Naive thymus-derived CD8-positive, alpha-beta T cell (primary cell): ENCODE data around the gene EXOC3L4. TPM values are rescaled to one million over a fixed set of nuclear protein-coding genes. Genes with fewer than 3 reads are reported as not detected.
A peak's percentile ranks its signal among the peaks of the same experiment; 100 is the strongest.

Source experiments
- ATAC-seq, 2 donors: fragments of 150-1000 bp; cut with Tn5 transposase in 1 of 2; sonication (Bioruptor Pico), chemical (Tn5 transposase) in 1 of 2; 1 replicate in 1 of 2; 2 replicates in 1 of 2; pipeline ENCODE4 v1.10.0; 2021; ENCODE audit warnings: mild to moderate bottlenecking in 2 of 2, moderate library complexity in 2 of 2
- POLR2A ChIA-PET: fragments of 350-600 bp; sonication (Branson Sonifier 250); formaldehyde crosslinking; loops from one replicate; lab custom pipeline; 2021; ENCODE audit warnings: antibody characterized with exemption; lab: Charles Lee
- DNase-seq, 10 donors: peaks; one replicate each; pipeline versions ENCODE4 v3.0.0 to v3.0.0-alpha.2; 2020 to 2022
- H3K27ac Mint-ChIP-seq, 10 donors: one replicate each; pipeline ENCODE4 v1.8.0; 2020 to 2022; ENCODE audit warnings: mild to moderate bottlenecking in 10 of 10, mixed read lengths in 10 of 10, moderate library complexity in 4 of 10, inconsistent platforms in 1 of 10
- H3K27me3 Mint-ChIP-seq, 5 donors: one replicate each; pipeline ENCODE4 v1.8.0; 2021 to 2022; ENCODE audit warnings: mixed read lengths in 5 of 5
- H3K36me3 Mint-ChIP-seq, 3 donors: one replicate each; pipeline ENCODE4 v1.8.0; 2020 to 2022; ENCODE audit warnings: mixed read lengths in 3 of 3, mild to moderate bottlenecking in 2 of 3, inconsistent platforms in 1 of 3
- H3K4me1 Mint-ChIP-seq, 4 donors: one replicate each; pipeline ENCODE4 v1.8.0; 2021 to 2022; ENCODE audit warnings: mixed read lengths in 4 of 4
- H3K4me3 Mint-ChIP-seq, 10 donors: one replicate each; pipeline ENCODE4 v1.8.0; 2020 to 2022; ENCODE audit warnings: mild to moderate bottlenecking in 10 of 10, mixed read lengths in 10 of 10, moderate library complexity in 6 of 10, inconsistent platforms in 1 of 10
- H3K9me3 Mint-ChIP-seq, 9 donors: one replicate each; pipeline ENCODE4 v1.8.0; 2020 to 2022; ENCODE audit warnings: mixed read lengths in 9 of 9, mild to moderate bottlenecking in 3 of 9, inconsistent platforms in 1 of 9, moderate library complexity in 1 of 9
- polyA plus RNA-seq, 3 donors: library from polyadenylated mRNA; unstranded; fragments of 300-500 nt; fragmentation: Illumina TruSeq; gene quantifications; one replicate each; pipeline ENCODE4 v1.2.3, GENCODE V29; 2021
- total RNA-seq, 8 experiments: library from RNA in 2 of 8; stranded (reverse) in 2 of 8; gene quantifications; one replicate each; pipeline ENCODE4 v1.2.3 and lab custom pipeline; 2021 to 2026

The EXOC3L4 gene
- total and polyA plus RNA-seq, 5 experiments from 2014 or later, result not detected

GRCh38 chr14:103123634-103124500 is 29.3 kb downstream of the EXOC3L4 start:
- Mint-ChIP-seq H3K9me3 (peaks cover 0 to 2% (median 0%) of the 10 kb centered on the region in 9 donors), H3K36me3 (no peaks in the 10 kb centered on the region), H3K27me3 (peaks cover 2 to 49% (median 34%) of the 10 kb centered on the region in 5 donors), H3K4me3 (peak overlapping the region in 7 of 10 donors; percentile 28 to 55 (median 41)), H3K27ac (no peak overlapping the region), H3K4me1 (peaks cover 6 to 9% (median 8%) of the 10 kb centered on the region in 4 donors)
- ATAC-seq (no peak), DNase-seq (no peak)
- POLR2A ChIA-PET, result no interaction called here

GRCh38 chr14:103124501-103125001 is 30.0 kb downstream of the EXOC3L4 start:
- DNase-seq, result no peak
- POLR2A ChIA-PET, result no interaction called here
- Mint-ChIP-seq H3K4me3 (peak overlapping the region in 3 of 10 donors; percentile 24 to 55 (median 48)), H3K27me3 (peaks cover 2 to 48% (median 39%) of the 10 kb centered on the region in 5 donors), H3K4me1 (peaks cover 6 to 9% (median 8%) of the 10 kb centered on the region in 4 donors), H3K27ac (no peak overlapping the region), H3K36me3 (no peaks in the 10 kb centered on the region), H3K9me3 (peaks cover 0 to 2% (median 0%) of the 10 kb centered on the region in 9 donors)
- ATAC-seq, result no peak

DNA sequence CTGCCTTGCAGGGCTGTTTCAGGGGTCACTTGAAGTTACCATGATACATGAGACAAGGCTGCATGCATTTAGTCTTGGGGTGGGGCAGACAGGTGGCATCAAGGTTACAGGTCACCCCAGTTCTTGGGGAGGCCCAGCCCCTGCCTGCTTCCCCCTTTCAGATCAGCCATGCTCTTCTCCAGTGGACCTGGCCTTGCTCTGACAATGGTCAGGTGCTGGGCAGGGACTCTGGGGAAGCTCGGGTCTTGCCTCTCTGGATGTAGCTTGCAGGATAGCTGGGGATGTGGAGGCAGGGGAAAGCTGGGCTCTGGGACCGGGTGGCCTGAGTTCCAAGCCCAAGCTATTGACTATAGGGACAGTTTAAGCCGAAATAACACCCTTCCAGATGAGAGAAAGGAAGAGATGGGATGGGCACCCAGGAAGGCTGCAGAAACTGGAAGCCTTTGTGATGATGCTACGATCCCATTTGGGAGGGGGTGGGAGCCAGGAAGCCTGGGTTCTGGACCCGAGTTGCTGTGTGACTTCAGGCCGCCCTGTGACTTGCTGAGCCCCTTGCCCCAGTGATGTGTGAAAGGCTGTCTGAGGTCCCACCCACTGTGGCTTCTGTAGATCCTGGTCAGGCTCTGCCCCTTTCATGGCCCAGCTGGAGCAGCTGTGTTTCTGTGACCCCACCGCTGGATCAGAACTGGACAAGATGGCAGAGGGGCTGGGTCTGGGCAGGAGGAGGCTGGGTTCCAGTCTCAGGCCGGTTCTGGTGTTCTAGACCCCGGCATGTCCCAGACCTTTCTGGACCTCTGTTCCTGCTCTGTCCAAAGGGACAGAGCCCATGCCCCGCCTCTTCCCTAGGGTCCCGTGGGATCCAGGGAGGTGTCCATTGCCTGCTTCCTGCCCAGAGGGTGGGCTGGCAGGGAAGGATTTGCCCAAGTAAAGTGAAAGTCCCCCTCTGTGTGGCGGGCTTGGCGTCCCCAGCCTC is 30.9 kb downstream of the EXOC3L4 start:
- POLR2A ChIA-PET, result no interaction called here
- peaks cover 2 to 40% (median 32%) of the 10 kb centered on the region in 5 donors for H3K27me3 Mint-ChIP-seq
- H3K9me3 Mint-ChIP-seq, result peaks cover 0 to 2% (median 0%) of the 10 kb centered on the region in 9 donors
- no peak overlapping the region for H3K27ac Mint-ChIP-seq
- H3K4me1 Mint-ChIP-seq, result peaks cover 4 to 9% (median 7%) of the 10 kb centered on the region in 4 donors
- ATAC-seq (no peak), DNase-seq (no peak)
- H3K4me3 Mint-ChIP-seq, result peak overlapping the region in 1 of 10 donors; percentile 18
- H3K36me3 Mint-ChIP-seq, result no peaks in the 10 kb centered on the region

- no peak for ATAC-seq
- Mint-ChIP-seq H3K4me3 (no peak overlapping the region), H3K27me3 (peaks cover 0 to 32% (median 27%) of the 10 kb centered on the region in 5 donors), H3K9me3 (peaks cover 0 to 2% (median 0%) of the 10 kb centered on the region in 9 donors), H3K27ac (peak overlapping the region in 1 of 10 donors; percentile 73), H3K36me3 (no peaks in the 10 kb centered on the region), H3K4me1 (peaks cover 2 to 9% (median 7%) of the 10 kb centered on the region in 4 donors)
- POLR2A ChIA-PET, result no interaction called here
- no peak for DNase-seq
These were observed 31.8 kb downstream of the EXOC3L4 start for GRCh38 chr14:103126088-103126872.

DNA sequence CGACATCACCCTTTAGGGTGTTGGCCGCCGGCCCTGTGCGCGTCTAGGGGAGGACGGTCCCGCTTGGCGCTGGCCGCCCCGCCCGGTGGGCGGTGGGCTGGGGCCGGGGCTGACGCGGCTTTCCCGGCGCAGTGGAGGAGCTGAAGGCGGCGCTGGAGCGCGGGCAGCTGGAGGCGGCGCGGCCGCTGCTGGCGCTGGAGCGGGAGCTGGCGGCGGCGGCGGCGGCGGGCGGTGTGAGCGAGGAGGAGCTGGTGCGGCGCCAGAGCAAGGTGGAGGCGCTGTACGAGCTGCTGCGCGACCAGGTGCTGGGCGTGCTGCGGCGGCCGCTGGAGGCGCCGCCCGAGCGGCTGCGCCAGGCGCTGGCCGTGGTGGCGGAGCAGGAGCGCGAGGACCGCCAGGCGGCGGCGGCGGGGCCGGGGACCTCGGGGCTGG is 32.4 kb downstream of the EXOC3L4 start:
- H3K9me3 Mint-ChIP-seq, result peaks cover 0 to 2% (median 0%) of the 10 kb centered on the region in 9 donors
- H3K4me3 Mint-ChIP-seq, result no peak overlapping the region
- H3K27ac Mint-ChIP-seq, result no peak overlapping the region
- H3K27me3 Mint-ChIP-seq, result peaks cover 0 to 29% (median 23%) of the 10 kb centered on the region in 5 donors
- peaks cover 2 to 7% (median 7%) of the 10 kb centered on the region in 4 donors for H3K4me1 Mint-ChIP-seq
- no peak for DNase-seq
- POLR2A ChIA-PET, result no interaction called here
- no peaks in the 10 kb centered on the region for H3K36me3 Mint-ChIP-seq
- no peak for ATAC-seq

- Mint-ChIP-seq H3K4me1 (peaks cover 2 to 7% (median 3%) of the 10 kb centered on the region in 4 donors), H3K27ac (no peak overlapping the region), H3K4me3 (no peak overlapping the region), H3K9me3 (peaks cover 0 to 2% (median 0%) of the 10 kb centered on the region in 9 donors), H3K27me3 (peaks cover 0 to 24% (median 20%) of the 10 kb centered on the region in 5 donors), H3K36me3 (no peaks in the 10 kb centered on the region)
- ATAC-seq (no peak), DNase-seq (no peak)
- POLR2A ChIA-PET, result no interaction called here
These were observed 32.8 kb downstream of the EXOC3L4 start for GRCh38 chr14:103127356-103127755.

- DNase-seq, result no peak
- Mint-ChIP-seq H3K36me3 (no peaks in the 10 kb centered on the region), H3K27ac (peak overlapping the region in 2 of 10 donors; percentile 28 to 68), H3K9me3 (peaks cover 0 to 2% (median 0%) of the 10 kb centered on the region in 9 donors), H3K4me1 (peaks cover 2 to 7% (median 3%) of the 10 kb centered on the region in 4 donors), H3K4me3 (no peak overlapping the region), H3K27me3 (peaks cover 0 to 20% (median 18%) of the 10 kb centered on the region in 5 donors)
- POLR2A ChIA-PET, result no interaction called here
- ATAC-seq, result no peak
These were observed 33.5 kb downstream of the EXOC3L4 start for GRCh38 chr14:103127861-103128598.

GRCh38 chr14:103128631-103129300 is 34.2 kb downstream of the EXOC3L4 start:
- H3K4me1 Mint-ChIP-seq, result peaks cover 2 to 7% (median 3%) of the 10 kb centered on the region in 4 donors
- peaks cover 0 to 20% (median 17%) of the 10 kb centered on the region in 5 donors for H3K27me3 Mint-ChIP-seq
- H3K27ac Mint-ChIP-seq, result peak overlapping the region in 2 of 10 donors; percentile 28 to 68
- ATAC-seq, result no peak
- H3K9me3 Mint-ChIP-seq, result peaks cover 0 to 2% (median 0%) of the 10 kb centered on the region in 9 donors
- POLR2A ChIA-PET, result no interaction called here
- H3K36me3 Mint-ChIP-seq, result no peaks in the 10 kb centered on the region
- H3K4me3 Mint-ChIP-seq, result no peak overlapping the region
- peak in 1 of 10 donors; percentile 32 for DNase-seq

GRCh38 chr14:103129301-103130016 is 34.9 kb downstream of the EXOC3L4 start:
- peak in 1 of 10 donors; percentile 19 for DNase-seq
- no peak overlapping the region for H3K4me3 Mint-ChIP-seq
- ATAC-seq, result no peak
- peaks cover 0 to 2% (median under 1%) of the 10 kb centered on the region in 4 donors for H3K4me1 Mint-ChIP-seq
- H3K36me3 Mint-ChIP-seq, result no peaks in the 10 kb centered on the region
- POLR2A ChIA-PET, result no interaction called here
- H3K27ac Mint-ChIP-seq, result no peak overlapping the region
- H3K27me3 Mint-ChIP-seq, result peaks cover 0 to 14% (median 10%) of the 10 kb centered on the region in 5 donors
- H3K9me3 Mint-ChIP-seq, result peaks cover 0 to 2% (median 0%) of the 10 kb centered on the region in 9 donors
